Testis (tissue), 2 donors: ENCODE results near the gene CIBAR2.

Source experiments
- CTCF ChIP-seq, 3 experiments: fragments of 450-650 bp in 2 of 3; fragments of 200-600 bp in 1 of 3; sonication (generic) in 1 of 3; IDR thresholded peaks; one replicate each; pipeline ENCODE4 v1.5.1; 2016 to 2019; ENCODE audit warnings: antibody characterized with exemption in 3 of 3, mild to moderate bottlenecking in 2 of 3, moderate library complexity in 1 of 3
- POLR2A ChIP-seq: fragments of 450-650 bp; IDR thresholded peaks from one replicate; pipeline ENCODE4 v1.6.1; 2017; ENCODE audit warnings: antibody characterized with exemption, mild to moderate bottlenecking, moderate library complexity

GRCh38 chr16:85126705-85127378 is 14.6 kb upstream of the CIBAR2 start:
- TF ChIP-seq CTCF (IDR thresholded peaks at IDR 0.05) (no peak), POLR2A (no peak)
